Putamen (tissue), 1 donor: ENCODE data around the gene KANSL3.
"Not testable (repeated sequence)": the region's sequence is repeated elsewhere in the genome, so short reads cannot be mapped to it uniquely, and the experiment has no call there.

Source experiments
- DNase-seq: peaks from one replicate; pipeline ENCODE4 v3.0.0-alpha.2; 2016; ENCODE audit warnings: low spot score

KANSL3 gene

DNA sequence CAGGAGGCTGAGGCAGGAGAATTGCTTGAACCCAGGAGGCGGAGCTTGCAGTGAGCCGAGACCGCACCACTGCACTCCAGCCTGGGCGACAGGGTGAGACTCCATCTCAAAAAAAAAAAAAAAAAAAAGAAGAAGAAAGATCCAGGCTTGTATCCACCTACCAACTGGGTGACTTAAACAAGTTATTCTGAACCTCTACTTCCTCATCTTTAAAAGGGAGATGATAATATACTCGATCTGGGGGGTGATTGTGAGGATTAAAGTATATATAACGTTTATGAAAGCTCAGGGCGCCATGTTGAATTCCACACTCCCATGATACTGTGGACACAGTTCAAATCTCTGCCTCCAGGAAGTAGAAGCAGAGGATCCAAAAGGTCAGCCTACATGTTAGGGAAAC, 16.7 kb upstream of the KANSL3 start:
- DNase-seq = not testable (repeated sequence)

- no peak for DNase-seq
Observed at GRCh38 chr2:96651793-96652192, 13.7 kb upstream of the KANSL3 start.

- no peak for DNase-seq
Observed at GRCh38 chr2:96649342-96649741, 11.2 kb upstream of the KANSL3 start.

DNA sequence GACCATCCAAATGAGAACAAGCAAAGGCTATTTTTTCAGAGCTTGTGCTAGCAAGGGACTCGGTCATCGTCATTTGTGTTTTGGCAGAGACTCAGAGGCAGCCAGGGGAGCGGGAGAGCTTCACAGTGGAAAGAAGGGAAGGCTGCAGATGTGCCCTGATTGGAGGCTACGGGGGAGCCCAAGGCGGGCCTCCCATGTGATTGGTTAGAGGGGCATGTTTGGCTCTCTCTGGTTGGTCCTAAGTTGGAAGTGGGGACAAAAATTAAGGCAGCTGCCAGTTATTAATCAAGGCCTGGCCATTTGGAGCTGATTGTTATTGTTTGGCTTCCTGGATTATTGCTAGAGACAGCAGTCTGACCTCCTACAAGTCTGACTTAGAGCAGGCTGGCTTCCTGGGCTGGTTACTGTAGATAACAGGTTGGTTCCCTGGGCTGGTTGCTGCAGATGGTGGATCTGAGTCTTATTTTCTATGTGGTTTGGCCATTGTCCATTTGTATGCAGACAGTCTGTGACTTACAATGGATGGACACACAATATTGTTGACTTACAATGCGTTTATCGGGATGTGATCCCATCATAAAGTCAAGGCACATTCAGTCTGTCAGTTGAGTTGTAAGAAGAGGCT, 10.3 kb upstream of the KANSL3 start:
- no peak for DNase-seq

GRCh38 chr2:96647681-96648080, 9.6 kb upstream of the KANSL3 start:
- no peak for DNase-seq

GRCh38 chr2:96642564-96643360, 4.7 kb upstream of the KANSL3 start, which contains the start of gene FER1L5:
Gene FER1L5, plus strand, starts transcription at chr2:96642764. Its CDS starts 73 bp downstream, at chr2:96642837.
- DNase-seq = peak; percentile 73

GRCh38 chr2:96637385-96638143, 548 bp downstream of the KANSL3 start:
- peak; percentile 68 for DNase-seq

GRCh38 chr2:96636551-96637171, 1.5 kb downstream of the KANSL3 start:
- no peak for DNase-seq

DNA sequence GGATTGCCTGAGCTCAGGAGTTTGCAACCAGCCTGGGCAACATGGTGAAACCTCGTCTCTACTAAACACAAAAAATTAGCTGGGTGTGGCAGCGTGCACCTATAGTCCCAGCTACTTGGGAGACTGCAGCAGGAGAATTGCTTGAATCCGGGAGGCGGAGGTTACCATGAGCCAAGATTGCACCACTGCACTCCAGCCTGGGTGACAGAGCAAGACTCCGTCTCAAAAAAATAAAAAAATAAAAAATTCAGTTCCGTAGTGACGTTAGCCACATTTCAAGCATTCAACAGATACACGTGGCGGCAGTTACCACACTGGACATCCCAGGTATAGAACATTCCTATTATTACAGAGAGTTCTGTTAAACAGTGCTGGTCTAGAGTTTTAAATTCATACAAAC, 4.5 kb downstream of the KANSL3 start:
- DNase-seq = no peak

DNA sequence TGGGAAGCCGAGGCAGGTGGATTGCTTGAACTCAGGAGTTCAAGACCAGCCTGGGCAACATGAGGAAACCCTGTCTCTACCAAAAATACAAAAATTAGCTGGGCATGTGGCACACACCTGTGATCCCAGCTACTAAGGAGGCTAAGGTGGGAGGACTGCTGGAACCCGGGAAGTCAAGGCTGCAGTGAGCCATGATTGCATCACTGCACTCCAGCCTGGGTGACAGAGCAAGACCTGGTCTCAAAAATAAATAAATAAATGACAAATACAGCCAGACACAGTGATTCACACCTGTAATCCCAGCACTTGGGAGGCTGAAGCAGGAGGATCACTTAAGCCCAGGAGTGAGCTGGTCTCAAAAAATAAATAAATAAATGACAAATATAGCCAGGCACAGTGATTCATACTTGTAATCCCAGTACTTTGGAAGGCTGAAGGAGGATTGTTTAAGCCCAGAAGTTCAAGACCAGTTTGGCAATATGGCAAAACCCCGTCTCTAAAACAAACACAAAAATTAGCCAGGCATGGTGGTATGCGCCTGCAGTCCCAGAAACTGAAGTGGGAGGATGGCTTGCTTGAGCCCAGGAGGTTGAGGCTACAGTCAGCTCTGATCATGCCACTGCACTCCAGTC, 6.2 kb downstream of the KANSL3 start:
- no peak for DNase-seq

DNA sequence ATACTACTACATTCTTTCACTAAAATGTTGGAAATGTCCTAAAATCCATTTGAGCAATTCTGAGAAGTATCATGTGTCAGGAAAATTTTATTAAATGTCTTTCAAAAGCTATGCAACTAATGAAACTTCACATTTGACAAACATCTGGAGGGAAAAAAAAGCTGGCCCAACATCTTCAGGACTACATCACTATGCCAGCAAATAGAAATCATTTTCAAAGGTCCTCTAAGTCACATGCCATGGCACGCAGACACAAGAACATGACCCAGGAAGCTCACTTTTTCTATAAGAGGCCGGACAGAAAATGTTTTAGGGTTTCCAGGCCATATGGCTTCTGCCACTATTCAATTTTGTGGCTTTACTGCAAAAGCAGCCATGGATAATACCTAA, 11.6 kb downstream of the KANSL3 start:
- no peak for DNase-seq

- DNase-seq = no peak
Observed at GRCh38 chr2:96625571-96626552, 12.2 kb downstream of the KANSL3 start.

DNA sequence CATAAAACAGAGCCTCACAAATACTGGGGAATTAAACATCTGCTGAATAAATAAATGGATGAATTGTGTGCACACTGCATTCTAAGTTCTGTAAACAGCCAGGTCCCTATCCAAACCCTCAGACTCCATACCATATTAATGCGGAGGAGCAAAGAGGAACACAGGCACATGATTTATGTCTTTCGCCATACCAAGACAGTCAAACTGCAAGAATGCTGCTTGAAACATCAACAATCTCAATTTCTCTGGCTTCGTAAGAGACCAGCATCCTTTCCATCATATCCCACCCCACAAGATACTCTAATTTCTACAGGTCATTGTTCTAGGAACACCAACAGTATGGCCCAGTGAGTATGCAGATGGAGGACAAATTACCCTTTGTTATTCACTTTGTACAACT, 15.0 kb downstream of the KANSL3 start:
- DNase-seq = no peak

DNA sequence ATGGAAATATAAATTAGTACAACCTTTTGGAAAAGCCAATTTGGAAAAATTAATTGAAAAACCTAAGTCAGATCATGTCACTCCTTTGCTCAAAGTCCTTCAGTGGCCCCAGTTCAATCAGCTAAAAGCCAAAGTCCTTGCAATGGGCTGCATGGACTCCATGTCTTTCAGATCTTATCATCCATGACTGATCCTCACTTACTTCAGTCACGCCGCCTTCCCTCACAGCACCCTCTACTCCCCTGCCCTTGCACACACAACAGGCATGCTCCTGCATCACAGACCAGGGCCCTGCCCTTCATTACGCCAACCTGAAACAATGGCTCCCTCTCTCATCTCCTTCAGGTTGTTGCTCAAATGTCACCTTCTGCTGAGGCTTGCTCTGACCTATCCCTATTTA, 15.6 kb downstream of the KANSL3 start:
- no peak for DNase-seq

DNA sequence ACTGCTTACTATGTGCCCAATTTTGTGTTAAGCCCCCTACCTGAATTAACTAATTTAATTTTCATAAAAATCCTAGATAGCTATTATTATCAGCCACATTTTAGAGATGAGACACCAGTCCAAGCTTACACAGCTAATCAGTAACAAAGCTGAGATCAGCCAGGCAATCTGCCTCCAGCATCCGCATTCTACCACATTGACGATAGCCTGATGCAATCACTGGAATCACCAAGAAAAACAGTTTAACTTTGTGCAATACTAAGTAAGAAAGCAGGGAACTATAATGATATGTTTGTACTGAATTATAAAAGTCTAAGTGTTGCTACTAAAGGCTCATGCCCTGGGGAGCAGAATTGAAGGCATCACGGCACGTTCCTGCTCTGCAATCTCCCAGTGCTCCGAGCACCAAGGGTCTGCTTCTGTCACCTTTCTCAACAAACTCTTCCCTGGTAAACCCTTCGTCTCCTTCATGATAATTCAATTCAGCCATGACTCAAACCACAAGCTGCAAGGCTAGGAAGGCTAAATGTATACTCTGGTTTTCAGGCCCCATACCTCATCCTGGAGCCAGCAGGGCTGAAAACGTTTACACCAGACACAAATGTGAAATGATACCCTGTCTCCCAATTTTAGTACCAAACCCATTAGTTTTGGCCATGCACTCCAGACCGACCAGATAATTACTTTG, 19.4 kb downstream of the KANSL3 start:
- no peak for DNase-seq

DNA sequence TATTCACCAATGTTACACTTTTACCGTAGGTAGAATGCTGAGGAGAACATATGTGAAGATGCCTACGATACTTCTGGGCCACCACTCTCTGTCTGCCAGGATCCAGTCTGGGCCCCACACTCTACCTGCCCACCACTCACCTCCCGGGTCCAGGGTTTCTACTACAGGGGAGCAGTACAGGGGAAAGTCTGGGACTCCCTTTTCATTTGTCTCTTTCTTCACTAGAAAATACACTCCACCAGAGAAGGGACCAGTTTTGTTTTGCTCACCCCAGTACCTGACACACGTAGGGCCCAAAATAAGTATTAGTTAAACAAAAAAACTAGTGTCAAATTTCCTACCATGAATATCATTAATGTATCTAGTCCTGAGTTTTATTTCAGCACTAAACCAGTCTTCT, 21.1 kb downstream of the KANSL3 start:
- DNase-seq = no peak

GRCh38 chr2:96616535-96616934, 21.6 kb downstream of the KANSL3 start:
- no peak for DNase-seq

- no peak for DNase-seq
Observed at GRCh38 chr2:96616128-96616527, 22.0 kb downstream of the KANSL3 start.

DNA sequence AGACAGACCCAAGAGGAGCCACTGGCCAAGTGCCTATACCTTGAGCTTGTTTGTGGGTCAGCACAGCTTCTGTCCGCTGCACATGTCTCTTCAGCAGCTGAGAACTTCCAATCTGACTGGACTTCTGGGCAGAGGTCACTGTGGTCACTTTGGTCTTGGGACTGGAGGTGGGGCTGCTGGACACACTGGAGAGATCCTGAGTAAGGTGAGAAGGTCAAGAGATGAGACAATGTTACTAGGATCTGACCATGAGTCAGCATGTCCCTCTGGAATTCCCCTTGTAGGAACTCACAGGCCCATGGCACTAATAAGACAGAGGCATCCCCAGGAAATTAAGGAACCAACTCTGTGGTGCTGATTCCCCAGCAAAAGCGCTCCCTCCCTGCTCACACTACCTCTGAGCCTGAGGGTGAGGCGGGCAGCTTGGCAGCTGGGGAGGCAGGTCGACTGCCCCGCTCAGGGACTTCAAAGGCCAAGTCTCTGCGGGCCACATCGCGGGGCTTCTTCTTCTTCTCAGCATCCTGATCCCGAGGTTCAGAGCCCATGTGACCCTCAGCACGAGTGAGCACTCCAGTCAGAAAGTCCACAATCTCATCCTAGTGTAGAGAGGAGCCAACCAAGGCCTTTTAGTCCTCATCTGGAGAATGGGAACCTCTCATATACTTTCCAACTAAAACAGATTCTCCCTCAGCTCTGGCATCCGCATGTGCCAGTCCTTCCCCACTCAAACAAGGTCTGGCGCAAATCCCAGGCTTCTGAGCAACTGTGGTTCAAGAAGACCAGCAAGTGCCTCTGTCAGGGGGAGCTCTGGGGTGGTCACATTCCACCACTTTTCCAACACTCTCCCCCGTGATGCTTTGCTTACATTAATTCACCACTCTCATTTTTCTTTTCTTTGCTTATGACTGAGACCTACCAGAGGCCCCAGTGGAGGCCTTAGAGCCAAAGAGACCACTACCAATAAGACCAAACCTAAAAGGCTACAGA, 29.4 kb downstream of the KANSL3 start:
- no peak for DNase-seq
